RPMI8226 (cell line): ENCODE measurements around the gene KCNJ14.
"Not testable (repeated sequence)": the region's sequence is repeated elsewhere in the genome, so short reads cannot be mapped to it uniquely, and the experiment has no call there.

Experiments
- DNase-seq: peaks from one replicate; pipeline ENCODE4 v3.0.0-alpha.2; 2015

The KCNJ14 gene

GRCh38 chr19:48473161-48473966 is 18.0 kb downstream of the KCNJ14 start:
- DNase-seq: no peak

GRCh38 chr19:48474084-48474592 is 18.8 kb downstream of the KCNJ14 start:
- DNase-seq: no peak

GRCh38 chr19:48475369-48476068 is 20.1 kb downstream of the KCNJ14 start:
- no peak for DNase-seq

GRCh38 chr19:48476176-48476575 is 20.8 kb downstream of the KCNJ14 start:
- no peak for DNase-seq

- DNase-seq: no peak
Observed at GRCh38 chr19:48477067-48477685, 21.8 kb downstream of the KCNJ14 start.

GRCh38 chr19:48477698-48478338 is 22.4 kb downstream of the KCNJ14 start:
- no peak for DNase-seq

GRCh38 chr19:48478339-48479256 is 23.2 kb downstream of the KCNJ14 start:
- DNase-seq: no peak

GRCh38 chr19:48479686-48480085 is 24.3 kb downstream of the KCNJ14 start:
- DNase-seq: no peak

GRCh38 chr19:48480183-48480557 is 24.8 kb downstream of the KCNJ14 start:
- DNase-seq: no peak

- DNase-seq: no peak
Observed at GRCh38 chr19:48480558-48481500, 25.5 kb downstream of the KCNJ14 start.

GRCh38 chr19:48481846-48482639 is 26.7 kb downstream of the KCNJ14 start:
- DNase-seq: no peak

- no peak for DNase-seq
Observed at GRCh38 chr19:48483301-48483700, 27.9 kb downstream of the KCNJ14 start.

GRCh38 chr19:48484247-48484893 is 29.0 kb downstream of the KCNJ14 start:
- DNase-seq: no peak

- DNase-seq: no peak
Observed at GRCh38 chr19:48484931-48485612, 29.7 kb downstream of the KCNJ14 start.

GRCh38 chr19:48486706-48487105 is 31.3 kb downstream of the KCNJ14 start:
- DNase-seq: not testable (repeated sequence)

- no peak for DNase-seq
Observed at GRCh38 chr19:48487544-48487943, 32.2 kb downstream of the KCNJ14 start.

- peak; percentile 74 for DNase-seq
Observed at GRCh38 chr19:48487948-48488347, 32.6 kb downstream of the KCNJ14 start.

GRCh38 chr19:48488478-48488877 is 33.1 kb downstream of the KCNJ14 start:
- DNase-seq: not testable (repeated sequence)
